ENCODE measurements around the gene PRKCZ. TPM values are rescaled to one million over a fixed set of nuclear protein-coding genes. Genes with fewer than 3 reads are reported as not detected.

The PRKCZ gene
- total RNA-seq, 1 experiment from 2014 or later = 36.0 TPM

DNA sequence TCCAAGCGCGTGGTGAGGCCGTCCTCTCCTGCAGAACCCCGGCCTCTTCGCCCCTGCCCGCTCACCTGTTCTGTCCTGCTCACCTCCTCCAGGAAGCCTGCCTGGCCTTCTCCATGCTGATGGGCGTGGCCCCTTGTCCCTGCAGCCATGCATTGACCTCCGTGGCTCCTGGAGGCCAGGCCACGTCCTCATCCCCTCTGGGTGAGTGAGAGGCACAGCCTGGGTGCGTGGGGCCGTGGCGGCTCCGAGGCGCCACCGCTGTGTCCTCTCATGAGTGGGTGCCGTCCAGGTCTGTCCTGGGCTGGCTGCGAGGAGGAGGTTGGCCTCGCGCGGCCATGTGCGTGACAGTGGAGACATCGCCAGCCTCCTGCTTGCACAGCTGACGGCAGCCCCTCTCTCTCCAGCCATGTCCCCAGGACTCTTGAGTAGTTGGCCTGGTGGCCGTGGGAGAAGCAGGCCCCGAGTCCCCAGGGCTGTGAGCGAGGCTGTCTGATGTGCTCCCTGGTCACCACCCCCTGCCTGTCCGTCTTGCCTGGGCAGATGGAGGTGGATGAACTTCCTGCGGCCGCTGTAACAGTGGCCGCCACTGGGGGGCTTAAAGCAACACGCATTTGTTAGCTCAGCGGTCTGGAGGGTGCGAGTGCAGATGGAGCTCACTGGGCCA is 58.1 kb downstream of the PRKCZ start:
- Histone ChIP-seq H3K4me2 (no peak overlapping the region), H3K27ac (no peak overlapping the region), H3K79me2 (ENCODE audit: low read depth) (no peaks in the 10 kb centered on the region), H4K20me1 (ENCODE audit: insufficient read depth) (no peaks in the 10 kb centered on the region), H3K9me3 (ENCODE audit: insufficient read depth, low read depth) (no peaks in the 10 kb centered on the region), H3K9me2 (ENCODE audit: insufficient read depth) (no peaks in the 10 kb centered on the region), H3F3A (ENCODE audit: insufficient read depth, low read depth) (no peaks in the 10 kb centered on the region), H2AFZ (no peak overlapping the region), H3K27me3 (ENCODE audit: insufficient read depth, low read depth) (no peaks in the 10 kb centered on the region), H3K4me1 (replicated peaks; ENCODE audit: insufficient read depth) (no peaks in the 10 kb centered on the region), H3K36me3 (ENCODE audit: low read depth) (no peaks in the 10 kb centered on the region), H3K4me3 (no peak overlapping the region)
- no TSS peak for BruUV-seq (replicated peaks)
- ChIA-PET CTCF (no interaction called here), POLR2A (ENCODE audit: unreplicated experiment) (no interaction called here)
- TF ChIP-seq, protein P1, sequence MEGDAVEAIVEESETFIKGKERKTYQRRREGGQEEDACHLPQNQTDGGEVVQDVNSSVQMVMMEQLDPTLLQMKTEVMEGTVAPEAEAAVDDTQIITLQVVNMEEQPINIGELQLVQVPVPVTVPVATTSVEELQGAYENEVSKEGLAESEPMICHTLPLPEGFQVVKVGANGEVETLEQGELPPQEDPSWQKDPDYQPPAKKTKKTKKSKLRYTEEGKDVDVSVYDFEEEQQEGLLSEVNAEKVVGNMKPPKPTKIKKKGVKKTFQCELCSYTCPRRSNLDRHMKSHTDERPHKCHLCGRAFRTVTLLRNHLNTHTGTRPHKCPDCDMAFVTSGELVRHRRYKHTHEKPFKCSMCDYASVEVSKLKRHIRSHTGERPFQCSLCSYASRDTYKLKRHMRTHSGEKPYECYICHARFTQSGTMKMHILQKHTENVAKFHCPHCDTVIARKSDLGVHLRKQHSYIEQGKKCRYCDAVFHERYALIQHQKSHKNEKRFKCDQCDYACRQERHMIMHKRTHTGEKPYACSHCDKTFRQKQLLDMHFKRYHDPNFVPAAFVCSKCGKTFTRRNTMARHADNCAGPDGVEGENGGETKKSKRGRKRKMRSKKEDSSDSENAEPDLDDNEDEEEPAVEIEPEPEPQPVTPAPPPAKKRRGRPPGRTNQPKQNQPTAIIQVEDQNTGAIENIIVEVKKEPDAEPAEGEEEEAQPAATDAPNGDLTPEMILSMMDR (conservative IDR thresholded peaks at IDR 0.05) = peak; percentile 31; the same call in 1 of the 2 replicates
- no peak for TF ChIP-seq EZH2 (IDR thresholded peaks at IDR 0.05; ENCODE audit: low read depth)
- no peak for DNase-seq
- intact Hi-C loops (cut with micrococcal nuclease; ENCODE audit: unreplicated experiment) = no loop called here

DNA sequence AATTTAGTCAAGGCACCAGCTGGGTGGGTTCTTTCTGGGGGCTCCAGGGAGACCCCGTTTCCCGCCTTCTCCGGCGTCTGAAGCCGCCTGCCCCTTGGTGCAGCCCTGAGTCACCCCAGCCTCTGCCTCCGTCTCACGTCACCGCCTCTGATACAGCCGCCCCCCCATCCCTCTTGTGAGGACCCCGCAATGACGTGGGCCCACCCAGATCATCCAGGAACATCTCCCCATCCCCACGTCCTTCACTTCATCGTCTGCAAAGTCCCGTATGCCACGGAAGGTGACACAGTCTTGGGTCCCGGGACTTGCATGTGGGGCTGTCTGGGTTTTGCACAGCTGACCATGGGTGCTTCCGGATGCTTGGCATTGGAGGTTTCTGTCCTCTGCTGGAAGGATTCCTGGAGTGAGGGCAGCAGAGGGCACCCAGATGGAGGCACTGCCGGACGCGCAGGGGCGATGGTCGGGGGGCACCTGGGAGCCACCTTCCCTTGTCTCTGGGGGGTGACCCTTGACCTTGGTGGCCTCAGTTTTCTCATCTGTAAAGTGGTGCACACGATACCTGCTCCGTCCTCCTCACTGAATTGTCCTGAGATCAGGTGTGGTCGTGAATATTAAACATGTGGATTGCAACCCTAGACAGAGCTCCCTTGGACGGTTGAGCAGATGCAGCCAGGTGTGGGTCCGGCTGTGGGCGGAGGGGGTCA is 58.8 kb downstream of the PRKCZ start:
- H3K4me2 ChIP-seq = no peak overlapping the region
- no peak for DNase-seq
- ChIA-PET POLR2A (ENCODE audit: unreplicated experiment) (no interaction called here), CTCF (no interaction called here)
- H3K79me2 ChIP-seq (ENCODE audit: low read depth) = no peaks in the 10 kb centered on the region
- H2AFZ ChIP-seq = no peak overlapping the region
- intact Hi-C loops (cut with micrococcal nuclease; ENCODE audit: unreplicated experiment) = no loop called here
- H4K20me1 ChIP-seq (ENCODE audit: insufficient read depth) = no peaks in the 10 kb centered on the region
- no peak overlapping the region for H3K27ac ChIP-seq
- no peak overlapping the region for H3K4me3 ChIP-seq
- H3K27me3 ChIP-seq (ENCODE audit: insufficient read depth, low read depth) = no peaks in the 10 kb centered on the region
- no peaks in the 10 kb centered on the region for H3K36me3 ChIP-seq (ENCODE audit: low read depth)
- H3K9me3 ChIP-seq (ENCODE audit: insufficient read depth, low read depth) = no peaks in the 10 kb centered on the region
- no TSS peak for BruUV-seq (replicated peaks)
- H3K4me1 ChIP-seq (replicated peaks; ENCODE audit: insufficient read depth) = no peaks in the 10 kb centered on the region
- TF ChIP-seq, protein P1 (conservative IDR thresholded peaks at IDR 0.05) = 0 out of 2 replicates have a peak, but pooled peaks have one; percentile 6
- no peak for TF ChIP-seq EZH2 (IDR thresholded peaks at IDR 0.05; ENCODE audit: low read depth)
- no peaks in the 10 kb centered on the region for H3F3A ChIP-seq (ENCODE audit: insufficient read depth, low read depth)
- H3K9me2 ChIP-seq (ENCODE audit: insufficient read depth) = no peaks in the 10 kb centered on the region

DNA sequence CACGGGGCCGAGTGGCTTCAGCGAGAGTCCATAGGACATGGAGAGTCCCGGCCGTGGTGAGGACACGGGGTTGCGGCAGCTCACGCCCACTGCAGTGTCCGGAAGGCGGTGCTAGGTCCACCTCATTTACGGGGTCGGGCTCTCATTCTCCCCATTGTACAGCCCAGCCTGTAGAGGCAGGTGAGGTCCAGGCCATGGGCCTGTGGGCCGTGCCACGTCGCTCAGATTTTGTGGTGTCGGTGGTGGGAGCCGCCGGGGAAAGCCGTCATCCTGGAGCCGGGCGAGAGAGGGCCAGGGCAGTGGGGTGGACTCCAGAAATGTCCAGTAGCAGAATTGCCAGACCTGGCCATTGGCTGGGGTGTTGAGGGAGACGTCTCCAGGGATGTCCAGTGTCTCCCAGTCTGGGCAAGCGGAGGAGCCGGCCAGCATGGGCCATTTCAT is 59.4 kb downstream of the PRKCZ start:
- POLR2A ChIA-PET (ENCODE audit: unreplicated experiment) = no interaction called here
- Histone ChIP-seq H3K27me3 (ENCODE audit: insufficient read depth, low read depth) (no peaks in the 10 kb centered on the region), H4K20me1 (ENCODE audit: insufficient read depth) (no peaks in the 10 kb centered on the region), H3K9me3 (ENCODE audit: insufficient read depth, low read depth) (no peaks in the 10 kb centered on the region), H3F3A (ENCODE audit: insufficient read depth, low read depth) (no peaks in the 10 kb centered on the region), H3K27ac (no peak overlapping the region), H3K4me3 (no peak overlapping the region), H3K79me2 (ENCODE audit: low read depth) (no peaks in the 10 kb centered on the region), H3K9me2 (ENCODE audit: insufficient read depth) (no peaks in the 10 kb centered on the region), H3K36me3 (ENCODE audit: low read depth) (no peaks in the 10 kb centered on the region), H2AFZ (no peak overlapping the region), H3K4me1 (replicated peaks; ENCODE audit: insufficient read depth) (no peaks in the 10 kb centered on the region), H3K4me2 (no peak overlapping the region)
- no TSS peak for BruUV-seq (replicated peaks)
- no peak for TF ChIP-seq EZH2 (IDR thresholded peaks at IDR 0.05; ENCODE audit: low read depth)
- TF ChIP-seq, protein P1 (conservative IDR thresholded peaks at IDR 0.05) = no peak
- intact Hi-C loops (cut with micrococcal nuclease; ENCODE audit: unreplicated experiment) = no loop called here
- CTCF ChIA-PET = no interaction called here
- DNase-seq = no peak

All from PC-9 (cell line).